VCaP (cell line): ENCODE data around the gene KRR1.

Experiments used
- H3K27ac ChIP-seq: fragments of 450-650 bp; 2 replicates; pipeline ENCODE4 v1.5.1; 2017
- TF ChIP-seq, protein P1 (sequence below): fragments of 450-650 bp; conservative IDR thresholded peaks from 2 replicates; pipeline ENCODE4 v1.5.1; 2017; ENCODE audit warnings: mild to moderate bottlenecking, moderate library complexity

Gene KRR1

DNA sequence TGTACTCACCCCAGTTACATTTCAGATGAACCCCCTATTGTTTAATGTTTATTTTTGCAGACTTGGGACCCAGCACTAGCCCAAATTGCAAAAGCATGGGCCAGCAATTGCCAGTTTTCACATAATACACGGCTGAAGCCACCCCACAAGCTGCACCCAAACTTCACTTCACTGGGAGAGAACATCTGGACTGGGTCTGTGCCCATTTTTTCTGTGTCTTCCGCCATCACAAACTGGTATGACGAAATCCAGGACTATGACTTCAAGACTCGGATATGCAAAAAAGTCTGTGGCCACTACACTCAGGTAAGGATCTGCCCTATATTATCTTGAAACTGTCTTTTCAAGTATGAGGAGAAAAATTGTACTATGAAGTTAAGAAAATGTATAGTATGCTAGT, 29.6 kb downstream of the KRR1 start:
- no peak overlapping the region for H3K27ac ChIP-seq
- TF ChIP-seq, protein P1, sequence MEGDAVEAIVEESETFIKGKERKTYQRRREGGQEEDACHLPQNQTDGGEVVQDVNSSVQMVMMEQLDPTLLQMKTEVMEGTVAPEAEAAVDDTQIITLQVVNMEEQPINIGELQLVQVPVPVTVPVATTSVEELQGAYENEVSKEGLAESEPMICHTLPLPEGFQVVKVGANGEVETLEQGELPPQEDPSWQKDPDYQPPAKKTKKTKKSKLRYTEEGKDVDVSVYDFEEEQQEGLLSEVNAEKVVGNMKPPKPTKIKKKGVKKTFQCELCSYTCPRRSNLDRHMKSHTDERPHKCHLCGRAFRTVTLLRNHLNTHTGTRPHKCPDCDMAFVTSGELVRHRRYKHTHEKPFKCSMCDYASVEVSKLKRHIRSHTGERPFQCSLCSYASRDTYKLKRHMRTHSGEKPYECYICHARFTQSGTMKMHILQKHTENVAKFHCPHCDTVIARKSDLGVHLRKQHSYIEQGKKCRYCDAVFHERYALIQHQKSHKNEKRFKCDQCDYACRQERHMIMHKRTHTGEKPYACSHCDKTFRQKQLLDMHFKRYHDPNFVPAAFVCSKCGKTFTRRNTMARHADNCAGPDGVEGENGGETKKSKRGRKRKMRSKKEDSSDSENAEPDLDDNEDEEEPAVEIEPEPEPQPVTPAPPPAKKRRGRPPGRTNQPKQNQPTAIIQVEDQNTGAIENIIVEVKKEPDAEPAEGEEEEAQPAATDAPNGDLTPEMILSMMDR, result no peak

DNA sequence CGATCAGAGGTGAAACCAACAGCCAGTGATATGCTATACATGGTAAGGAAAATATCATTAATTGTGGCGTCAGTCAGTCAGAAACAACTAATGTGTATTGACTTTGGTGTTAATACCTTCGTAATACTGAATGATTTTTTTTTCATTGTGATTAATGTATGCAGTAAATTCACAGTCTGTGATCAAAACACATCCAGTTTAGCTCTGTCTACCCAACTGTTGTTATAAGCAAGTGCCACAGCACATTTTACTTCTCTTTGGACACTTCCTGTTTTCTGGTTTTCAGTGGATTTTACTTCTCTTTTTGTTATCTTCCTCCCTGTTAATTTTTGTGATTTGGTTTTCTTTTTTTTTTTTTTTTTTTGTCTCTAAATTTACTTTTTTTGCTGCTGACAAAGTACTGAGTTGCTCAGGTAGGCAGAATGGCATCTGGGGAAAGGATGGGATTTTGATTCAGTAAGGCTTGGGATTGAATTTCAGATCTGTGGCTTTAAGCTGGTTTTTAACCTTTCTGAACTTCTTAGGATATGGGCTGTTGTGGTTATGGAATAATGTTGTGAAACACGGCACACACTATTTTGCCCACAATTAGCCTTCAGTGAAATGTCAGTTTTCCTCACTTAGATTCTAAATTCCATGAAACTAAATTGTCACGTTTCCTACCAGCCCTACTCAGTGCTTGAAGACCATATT, 30.2 kb downstream of the KRR1 start:
- TF ChIP-seq, protein P1, result no peak
- peak overlapping the region; percentile 19; the same call in 1 of the 2 replicates for H3K27ac ChIP-seq

DNA sequence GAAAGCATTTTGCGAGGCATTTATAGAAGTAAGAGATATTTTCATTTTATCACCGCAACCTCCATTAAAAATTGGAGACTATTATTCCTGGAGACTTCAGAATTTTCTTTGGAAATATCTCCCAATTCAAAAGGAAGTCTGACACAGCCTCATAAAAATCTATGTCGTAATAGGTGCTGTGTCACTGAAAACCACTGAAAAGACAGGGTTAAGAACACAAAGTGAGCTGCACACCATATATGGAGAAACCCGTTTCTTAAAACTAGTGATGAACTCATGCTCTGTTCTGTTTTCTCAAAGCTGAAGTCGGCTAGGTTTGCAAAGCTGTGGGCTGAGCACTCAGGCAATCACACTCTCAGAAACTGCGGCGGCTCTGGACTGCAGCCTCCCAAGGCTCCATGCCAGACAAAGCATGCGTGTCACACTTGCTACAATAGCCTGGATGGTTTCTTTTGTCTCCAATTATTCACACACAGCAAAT, 30.9 kb downstream of the KRR1 start, which contains the start of gene GLIPR1:
Gene GLIPR1 (plus strand): TSS at position 287 of the 481 bp plus-strand sequence. CDS start 126 bp downstream, at position 413.
- TF ChIP-seq, protein P1, result no peak
- peak within 1 kb of the TSS; percentile 19; the same call in 1 of the 2 replicates for H3K27ac ChIP-seq

DNA sequence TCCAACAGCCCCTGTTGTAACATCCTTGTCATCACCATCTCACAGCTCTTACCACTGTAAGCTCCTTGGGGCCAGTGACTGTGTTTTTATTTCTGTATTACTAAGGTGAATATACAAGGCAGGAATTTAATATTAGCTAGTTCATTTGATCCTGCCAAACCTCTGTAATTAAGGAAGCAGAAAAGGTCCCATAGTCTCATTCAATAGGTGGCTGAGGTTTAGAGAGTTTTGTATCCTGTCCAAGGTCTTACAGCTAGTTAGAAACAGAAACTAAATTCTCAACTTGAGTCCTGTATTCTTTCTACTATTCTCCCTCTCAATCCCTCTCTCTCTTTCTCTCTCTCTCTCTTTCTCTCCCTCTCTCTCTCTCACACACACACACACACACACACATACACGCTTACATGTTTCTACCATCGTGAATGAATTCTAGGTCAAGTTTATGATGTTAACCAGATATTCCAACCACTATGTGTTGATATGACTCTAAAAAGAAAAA, 31.4 kb downstream of the KRR1 start:
- no peak overlapping the region; the same call in 1 of the 2 replicates for H3K27ac ChIP-seq
- TF ChIP-seq, protein P1, result no peak

DNA sequence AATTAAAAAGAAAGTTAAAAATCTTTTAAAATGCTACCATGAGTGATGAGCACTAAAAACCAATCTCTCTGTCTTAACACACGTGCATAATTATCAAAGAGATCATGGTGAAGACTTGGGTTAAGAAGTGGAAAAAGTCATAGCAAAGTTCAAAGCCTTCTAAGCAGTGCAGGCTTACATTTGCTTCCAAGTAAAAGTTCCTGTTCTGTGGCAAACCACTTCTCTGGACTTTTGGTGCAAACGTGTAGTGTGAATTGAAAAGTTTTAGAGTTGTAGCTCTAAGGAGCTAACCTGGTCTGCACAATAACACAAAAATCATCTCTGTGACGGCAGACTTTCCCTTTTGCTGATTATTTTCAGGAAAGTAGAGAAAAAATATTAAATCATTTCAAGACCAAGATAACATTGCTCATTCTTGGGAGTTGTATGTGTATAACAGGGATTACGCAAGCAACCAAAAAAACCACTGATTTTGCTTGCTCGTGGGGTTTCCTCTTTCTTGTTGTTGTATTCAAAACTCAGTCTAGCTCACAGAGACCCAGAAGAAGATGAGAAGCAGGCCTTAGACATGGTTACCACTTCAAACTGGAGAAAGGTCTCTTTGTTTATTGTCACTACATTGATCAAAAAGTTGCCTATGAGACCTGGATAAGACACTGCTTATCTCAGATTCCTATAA, 33.2 kb downstream of the KRR1 start:
- TF ChIP-seq, protein P1, result no peak
- no peak overlapping the region for H3K27ac ChIP-seq

DNA sequence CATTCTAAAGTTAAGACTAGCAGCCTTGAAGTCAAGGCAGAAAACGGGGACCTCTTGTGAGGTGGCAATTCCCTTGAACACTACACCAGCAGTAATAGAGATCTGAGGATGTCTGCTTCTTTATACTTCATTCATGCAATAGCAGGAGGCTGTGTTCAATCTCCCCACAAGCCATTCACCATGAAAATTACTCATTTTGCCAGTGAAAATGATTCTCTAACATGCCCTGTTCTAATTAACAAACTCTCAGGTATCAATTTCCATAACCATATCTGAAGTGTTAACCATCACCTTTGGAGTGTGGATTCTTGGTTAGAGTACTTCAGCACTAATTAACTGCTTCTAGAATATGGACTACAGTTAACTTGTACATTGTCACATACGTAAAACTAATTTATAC, 34.3 kb downstream of the KRR1 start:
- TF ChIP-seq, protein P1, result no peak
- no peak overlapping the region for H3K27ac ChIP-seq

DNA sequence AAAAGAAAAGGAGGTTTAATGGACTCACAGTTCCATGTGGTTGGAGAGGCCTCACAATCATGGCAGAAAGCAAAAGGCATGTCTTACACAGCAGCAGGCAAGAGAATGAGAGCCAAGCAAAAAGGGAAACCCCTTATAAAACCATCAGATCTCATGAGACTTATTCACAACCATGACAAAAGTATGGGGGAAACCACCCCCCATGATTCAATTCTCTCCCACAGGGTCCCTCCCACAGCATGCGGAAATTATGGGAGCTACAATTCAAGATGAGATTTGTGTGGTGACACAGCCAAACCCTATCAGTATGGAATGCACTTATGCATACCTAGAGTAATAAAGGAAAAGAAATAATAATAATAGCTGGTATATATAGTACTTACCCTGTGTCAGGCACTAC, 35.3 kb downstream of the KRR1 start:
- TF ChIP-seq, protein P1, result no peak
- H3K27ac ChIP-seq, result no peak overlapping the region
